Measurements from ENCODE around the gene C1orf232. TPM values are rescaled to one million over a fixed set of nuclear protein-coding genes. Genes with fewer than 3 reads are reported as not detected.

C1orf232 gene
- total and polyA plus RNA-seq, 8 donors, result not detected

DNA sequence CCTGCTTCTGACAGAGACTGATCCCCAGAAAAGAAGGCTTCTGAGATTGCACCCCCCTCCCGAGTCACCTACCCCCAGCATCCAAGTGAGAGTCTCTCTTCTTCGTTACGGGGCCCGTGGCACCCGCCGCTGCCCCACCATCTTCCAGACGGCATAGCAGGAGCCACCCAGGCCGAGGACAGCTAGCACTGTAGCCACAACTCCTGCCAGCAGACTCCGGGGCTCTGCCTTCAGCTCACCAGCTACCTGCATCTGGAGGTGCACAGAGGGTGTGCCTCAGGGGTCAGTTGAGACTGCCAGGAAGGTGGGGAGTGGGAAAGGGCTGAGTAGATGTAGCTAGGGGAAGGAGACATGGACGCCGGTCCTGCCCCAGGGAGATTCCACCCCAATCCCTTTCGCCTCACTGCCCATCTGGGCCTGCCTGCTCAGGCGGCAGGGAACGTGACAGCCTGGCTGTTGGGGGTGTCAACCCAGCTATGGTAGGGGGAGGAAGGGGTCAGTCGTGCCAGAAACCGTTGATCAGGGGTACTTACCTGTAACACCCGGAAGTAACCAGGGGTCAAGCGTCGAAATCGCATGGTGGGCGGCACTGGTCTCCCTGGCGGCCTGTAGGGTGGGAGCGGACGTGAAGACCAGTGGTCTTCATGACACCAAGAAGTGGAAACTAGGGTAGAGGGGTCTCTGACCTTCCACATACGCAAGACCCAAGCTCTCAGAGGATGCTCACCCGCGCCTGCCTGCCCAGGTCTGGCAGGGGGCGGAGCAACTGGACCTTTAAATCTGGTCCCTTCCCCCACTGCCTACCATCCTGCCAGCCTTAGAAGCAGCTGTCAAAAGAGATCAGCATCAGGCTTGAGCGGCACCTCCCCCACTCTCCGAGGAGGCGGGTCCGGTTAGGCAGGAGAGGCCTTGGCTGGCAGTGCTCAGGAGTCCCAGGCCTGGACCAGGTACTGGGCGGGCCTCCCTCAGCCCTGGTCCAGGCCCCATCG, 2.6 kb upstream of the C1orf232 start, which contains the start of gene ZNF593OS:
TSS of gene ZNF593OS (minus strand) at position 749 of the 989 bp plus-strand sequence. CDS start at position 578, 171 bp downstream.
- Histone ChIP-seq H3K9me3 (no peaks in the 10 kb centered on the region), H3K27me3 (no peaks in the 10 kb centered on the region), H3K4me3 (peak within 1 kb of the TSS in 1 of 2 donors; percentile 81), H3K4me1 (peaks cover 5 to 21% of the 10 kb centered on the region in 2 donors), H3K36me3 (peaks cover 0 to 4% of the 10 kb centered on the region in 2 donors), H3K27ac (no peak within 1 kb of the TSS)
- ATAC-seq, result no peak
- DNase-seq, result peak in 1 of 4 donors; percentile 59
- TF ChIP-seq, protein P1, sequence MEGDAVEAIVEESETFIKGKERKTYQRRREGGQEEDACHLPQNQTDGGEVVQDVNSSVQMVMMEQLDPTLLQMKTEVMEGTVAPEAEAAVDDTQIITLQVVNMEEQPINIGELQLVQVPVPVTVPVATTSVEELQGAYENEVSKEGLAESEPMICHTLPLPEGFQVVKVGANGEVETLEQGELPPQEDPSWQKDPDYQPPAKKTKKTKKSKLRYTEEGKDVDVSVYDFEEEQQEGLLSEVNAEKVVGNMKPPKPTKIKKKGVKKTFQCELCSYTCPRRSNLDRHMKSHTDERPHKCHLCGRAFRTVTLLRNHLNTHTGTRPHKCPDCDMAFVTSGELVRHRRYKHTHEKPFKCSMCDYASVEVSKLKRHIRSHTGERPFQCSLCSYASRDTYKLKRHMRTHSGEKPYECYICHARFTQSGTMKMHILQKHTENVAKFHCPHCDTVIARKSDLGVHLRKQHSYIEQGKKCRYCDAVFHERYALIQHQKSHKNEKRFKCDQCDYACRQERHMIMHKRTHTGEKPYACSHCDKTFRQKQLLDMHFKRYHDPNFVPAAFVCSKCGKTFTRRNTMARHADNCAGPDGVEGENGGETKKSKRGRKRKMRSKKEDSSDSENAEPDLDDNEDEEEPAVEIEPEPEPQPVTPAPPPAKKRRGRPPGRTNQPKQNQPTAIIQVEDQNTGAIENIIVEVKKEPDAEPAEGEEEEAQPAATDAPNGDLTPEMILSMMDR (IDR thresholded peaks at IDR 0.05), result no peak
- intact Hi-C loops (cut with DNase I), result no loop called here

DNA sequence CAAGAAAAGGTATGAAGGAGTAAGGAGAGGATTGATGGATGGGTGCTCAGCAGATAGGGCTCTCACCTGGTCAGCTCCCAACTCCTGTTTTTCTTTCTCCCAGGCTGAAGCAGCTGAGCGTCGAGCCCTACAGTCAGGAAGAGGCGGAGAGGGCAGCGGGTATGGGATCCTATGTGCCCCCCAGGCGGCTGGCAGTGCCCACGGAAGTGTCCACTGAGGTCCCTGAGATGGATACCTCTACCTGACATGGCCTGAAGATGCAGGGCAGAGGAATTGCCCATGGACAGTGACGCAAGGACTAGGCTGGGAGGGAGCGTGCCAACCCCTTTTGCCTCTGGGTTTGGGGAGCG, 1.7 kb upstream of the C1orf232 start:
- intact Hi-C loops (cut with DNase I), result no loop called here
- peak; percentile 2 for ATAC-seq
- Histone ChIP-seq H3K36me3 (peaks cover 0 to 4% of the 10 kb centered on the region in 2 donors), H3K4me1 (peaks cover 5 to 21% of the 10 kb centered on the region in 2 donors), H3K4me3 (peak overlapping the region; percentile 71 to 81), H3K9me3 (no peaks in the 10 kb centered on the region), H3K27ac (no peak overlapping the region), H3K27me3 (peaks cover 0 to 3% of the 10 kb centered on the region in 2 donors)
- DNase-seq, result peak in 1 of 4 donors; percentile 36
- TF ChIP-seq, protein P1 (IDR thresholded peaks at IDR 0.05), result no peak

DNA sequence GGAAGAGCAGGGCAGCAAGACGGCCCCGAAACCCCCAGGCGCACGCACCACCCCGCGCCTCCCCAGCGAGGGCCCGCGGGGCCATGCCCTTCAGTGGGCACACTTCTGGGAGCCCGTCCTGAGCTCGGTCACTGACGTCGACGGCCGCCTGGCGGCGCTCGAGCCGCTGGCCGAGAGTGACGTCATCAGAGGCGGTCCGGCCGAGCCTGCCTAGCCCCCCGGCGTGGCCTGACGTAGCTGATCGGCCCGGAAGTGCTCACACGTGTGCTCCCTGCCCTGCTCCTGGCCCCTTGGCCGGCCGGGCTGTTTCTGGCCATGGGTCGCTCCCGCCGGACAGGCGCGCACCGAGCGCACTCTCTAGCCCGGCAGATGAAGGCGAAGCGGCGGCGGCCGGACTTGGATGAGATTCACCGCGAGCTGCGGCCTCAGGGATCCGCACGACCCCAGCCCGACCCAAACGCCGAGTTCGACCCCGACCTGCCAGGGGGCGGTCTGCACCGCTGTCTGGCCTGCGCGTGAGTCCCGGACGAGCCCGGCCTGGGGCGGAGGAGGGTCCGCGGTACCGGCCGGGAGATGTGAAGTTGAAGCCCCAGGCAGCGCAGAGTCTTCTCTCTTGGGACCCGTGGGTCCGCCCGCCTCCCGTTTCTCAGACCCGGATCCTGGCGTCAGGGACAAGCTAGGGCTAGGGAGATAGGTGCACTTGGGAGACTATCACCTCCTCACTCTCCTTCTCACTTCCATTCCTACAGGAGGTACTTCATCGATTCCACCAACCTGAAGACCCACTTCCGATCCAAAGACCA, 1.1 kb upstream of the C1orf232 start, which contains the start of gene ZNF593:
TSS of gene ZNF593 (plus strand) at position 240 of the 803 bp plus-strand sequence. CDS start at position 316, 76 bp downstream.
- ATAC-seq (peak; percentile 97), DNase-seq (peak; percentile 79 to 98 (median 94))
- Histone ChIP-seq H3K4me3 (peak within 1 kb of the TSS; percentile 71 to 81), H3K27ac (peak within 1 kb of the TSS; percentile 20 to 80), H3K4me1 (peaks cover 5 to 21% of the 10 kb centered on the region in 2 donors), H3K36me3 (peaks cover 0 to 4% of the 10 kb centered on the region in 2 donors), H3K27me3 (peaks cover 0 to 9% of the 10 kb centered on the region in 2 donors), H3K9me3 (no peaks in the 10 kb centered on the region)
- intact Hi-C loops (cut with DNase I), result loop anchor here in 1 of 2 donors (10.0 kb wide), 1 partner anchor 135 kb away; no protein-coding TSS in a partner anchor
- TF ChIP-seq, protein P1 (IDR thresholded peaks at IDR 0.05), result peak; percentile 89 to 91

DNA sequence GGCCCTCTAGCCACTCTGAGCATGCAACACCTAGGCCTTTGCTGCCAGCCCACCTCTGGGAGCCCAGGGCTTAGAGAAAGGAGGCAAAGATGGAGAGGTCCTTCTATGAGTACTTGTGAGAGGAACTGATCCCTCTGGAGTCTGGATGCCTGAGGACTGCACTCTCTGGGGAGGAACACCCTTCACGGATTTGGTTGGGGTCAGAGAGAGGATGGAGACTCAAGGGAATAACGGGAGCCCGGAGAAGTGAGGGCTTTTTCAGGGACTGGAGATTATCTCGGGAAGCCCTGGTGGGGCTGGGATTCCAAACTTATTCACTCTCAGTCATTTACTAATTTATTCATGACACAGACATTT, 413 bp upstream of the C1orf232 start:
- DNase-seq, result peak in 1 of 4 donors; percentile 11
- intact Hi-C loops (cut with DNase I), result loop anchor here in 1 of 2 donors (10.0 kb wide), 1 partner anchor 134 kb away; no protein-coding TSS in a partner anchor
- peak overlapping the region; percentile 71 to 81 for H3K4me3 ChIP-seq
- H3K4me1 ChIP-seq, result peaks cover 5 to 27% of the 10 kb centered on the region in 2 donors
- H3K27ac ChIP-seq, result peak overlapping the region in 1 of 2 donors; percentile 80
- ATAC-seq, result no peak
- TF ChIP-seq, protein P1 (IDR thresholded peaks at IDR 0.05), result no peak
- peaks cover 0 to 4% of the 10 kb centered on the region in 2 donors for H3K36me3 ChIP-seq
- H3K9me3 ChIP-seq, result no peaks in the 10 kb centered on the region
- H3K27me3 ChIP-seq, result peaks cover 0 to 16% of the 10 kb centered on the region in 2 donors

All from left lung (tissue), 10 donors.